Measurements from ENCODE around the gene CSF2RB. TPM values are rescaled to one million over a fixed set of nuclear protein-coding genes. Genes with fewer than 3 reads are reported as not detected.

CSF2RB gene
- total RNA-seq, 1 donor from 2014 or later, result under 0.01 TPM

DNA sequence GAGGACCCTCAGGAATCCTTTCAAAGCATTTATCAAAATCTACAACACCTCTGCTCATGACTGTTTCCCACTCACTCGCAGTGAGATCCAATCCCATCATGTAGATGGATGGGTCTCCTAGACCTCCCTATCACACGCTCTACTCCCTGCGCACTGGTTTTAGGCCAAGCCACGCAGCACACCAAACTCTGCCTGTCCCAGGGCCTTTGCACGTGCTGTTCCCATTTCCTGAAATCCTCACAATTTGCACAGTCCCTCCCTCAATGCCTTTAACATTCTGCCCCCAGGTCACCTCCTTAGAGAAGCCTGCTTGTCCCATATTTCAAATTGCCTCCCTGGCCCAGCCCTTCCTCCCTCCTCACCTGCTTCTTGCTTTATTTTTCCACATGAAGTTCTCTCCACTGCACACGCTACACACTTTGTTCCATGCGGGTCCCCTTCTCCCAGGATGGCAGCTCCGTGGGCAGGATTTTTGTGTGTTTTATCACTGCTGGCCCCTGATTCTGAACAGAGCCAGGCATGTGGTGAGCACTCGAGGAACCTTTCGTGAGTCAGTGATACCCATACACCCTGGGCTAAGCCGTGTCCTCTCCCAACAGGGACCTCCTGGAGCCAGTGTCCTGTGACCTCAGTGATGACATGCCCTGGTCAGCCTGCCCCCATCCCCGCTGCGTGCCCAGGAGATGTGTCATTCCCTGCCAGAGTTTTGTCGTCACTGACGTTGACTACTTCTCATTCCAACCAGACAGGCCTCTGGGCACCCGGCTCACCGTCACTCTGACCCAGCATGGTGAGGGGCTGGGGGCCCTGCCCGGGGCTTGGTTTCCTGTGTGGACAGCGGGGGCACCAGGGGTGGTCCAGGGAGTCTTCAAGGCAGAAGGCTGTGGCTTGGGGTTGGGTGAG lies 12.2 kb downstream of the CSF2RB start:
- no peak overlapping the region for H3K4me3 ChIP-seq (ENCODE audit: low read depth, low read length)
- TF ChIP-seq, protein P1, sequence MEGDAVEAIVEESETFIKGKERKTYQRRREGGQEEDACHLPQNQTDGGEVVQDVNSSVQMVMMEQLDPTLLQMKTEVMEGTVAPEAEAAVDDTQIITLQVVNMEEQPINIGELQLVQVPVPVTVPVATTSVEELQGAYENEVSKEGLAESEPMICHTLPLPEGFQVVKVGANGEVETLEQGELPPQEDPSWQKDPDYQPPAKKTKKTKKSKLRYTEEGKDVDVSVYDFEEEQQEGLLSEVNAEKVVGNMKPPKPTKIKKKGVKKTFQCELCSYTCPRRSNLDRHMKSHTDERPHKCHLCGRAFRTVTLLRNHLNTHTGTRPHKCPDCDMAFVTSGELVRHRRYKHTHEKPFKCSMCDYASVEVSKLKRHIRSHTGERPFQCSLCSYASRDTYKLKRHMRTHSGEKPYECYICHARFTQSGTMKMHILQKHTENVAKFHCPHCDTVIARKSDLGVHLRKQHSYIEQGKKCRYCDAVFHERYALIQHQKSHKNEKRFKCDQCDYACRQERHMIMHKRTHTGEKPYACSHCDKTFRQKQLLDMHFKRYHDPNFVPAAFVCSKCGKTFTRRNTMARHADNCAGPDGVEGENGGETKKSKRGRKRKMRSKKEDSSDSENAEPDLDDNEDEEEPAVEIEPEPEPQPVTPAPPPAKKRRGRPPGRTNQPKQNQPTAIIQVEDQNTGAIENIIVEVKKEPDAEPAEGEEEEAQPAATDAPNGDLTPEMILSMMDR (conservative IDR thresholded peaks at IDR 0.05; ENCODE audit: low read depth, low read length), result no peak
- no peak for DNase-seq (ENCODE audit: low read depth)

- TF ChIP-seq, protein P1 (conservative IDR thresholded peaks at IDR 0.05; ENCODE audit: low read depth, low read length), result no peak
- no peak for DNase-seq (ENCODE audit: low read depth)
- H3K4me3 ChIP-seq (ENCODE audit: low read depth, low read length), result no peak overlapping the region
Measured at GRCh38 chr22:36926309-36926708, 12.9 kb downstream of the CSF2RB start.

GRCh38 chr22:36926721-36927435 lies 13.4 kb downstream of the CSF2RB start:
- no peak for DNase-seq (ENCODE audit: low read depth)
- H3K4me3 ChIP-seq (ENCODE audit: low read depth, low read length), result no peak overlapping the region
- TF ChIP-seq, protein P1 (conservative IDR thresholded peaks at IDR 0.05; ENCODE audit: low read depth, low read length), result no peak

- no peak for DNase-seq (ENCODE audit: low read depth)
- TF ChIP-seq, protein P1 (conservative IDR thresholded peaks at IDR 0.05; ENCODE audit: low read depth, low read length), result no peak
- H3K4me3 ChIP-seq (ENCODE audit: low read depth, low read length), result no peak overlapping the region
Measured at GRCh38 chr22:36927671-36928070, 14.2 kb downstream of the CSF2RB start.

DNA sequence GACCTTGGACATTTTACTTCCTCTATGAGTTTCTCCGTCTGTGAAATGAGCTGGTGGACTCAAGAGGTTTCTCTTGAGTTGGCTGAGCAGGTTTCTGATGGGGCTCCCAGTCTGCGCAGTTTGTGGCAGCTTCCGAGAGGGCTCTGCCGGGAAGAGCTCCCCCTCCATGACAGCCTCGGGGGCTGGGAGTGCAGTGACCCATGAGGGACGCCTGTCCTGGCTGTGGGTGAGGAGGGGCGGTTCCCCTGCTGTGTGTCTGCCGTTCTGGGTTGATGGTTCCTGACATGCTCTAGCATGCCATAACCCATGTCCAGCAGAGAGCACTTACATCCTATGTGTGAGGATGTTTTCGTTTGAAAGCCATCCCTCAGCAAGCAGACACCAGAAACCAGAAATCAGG lies 14.8 kb downstream of the CSF2RB start:
- H3K4me3 ChIP-seq (ENCODE audit: low read depth, low read length), result no peak overlapping the region
- TF ChIP-seq, protein P1 (conservative IDR thresholded peaks at IDR 0.05; ENCODE audit: low read depth, low read length), result no peak
- no peak for DNase-seq (ENCODE audit: low read depth)

DNA sequence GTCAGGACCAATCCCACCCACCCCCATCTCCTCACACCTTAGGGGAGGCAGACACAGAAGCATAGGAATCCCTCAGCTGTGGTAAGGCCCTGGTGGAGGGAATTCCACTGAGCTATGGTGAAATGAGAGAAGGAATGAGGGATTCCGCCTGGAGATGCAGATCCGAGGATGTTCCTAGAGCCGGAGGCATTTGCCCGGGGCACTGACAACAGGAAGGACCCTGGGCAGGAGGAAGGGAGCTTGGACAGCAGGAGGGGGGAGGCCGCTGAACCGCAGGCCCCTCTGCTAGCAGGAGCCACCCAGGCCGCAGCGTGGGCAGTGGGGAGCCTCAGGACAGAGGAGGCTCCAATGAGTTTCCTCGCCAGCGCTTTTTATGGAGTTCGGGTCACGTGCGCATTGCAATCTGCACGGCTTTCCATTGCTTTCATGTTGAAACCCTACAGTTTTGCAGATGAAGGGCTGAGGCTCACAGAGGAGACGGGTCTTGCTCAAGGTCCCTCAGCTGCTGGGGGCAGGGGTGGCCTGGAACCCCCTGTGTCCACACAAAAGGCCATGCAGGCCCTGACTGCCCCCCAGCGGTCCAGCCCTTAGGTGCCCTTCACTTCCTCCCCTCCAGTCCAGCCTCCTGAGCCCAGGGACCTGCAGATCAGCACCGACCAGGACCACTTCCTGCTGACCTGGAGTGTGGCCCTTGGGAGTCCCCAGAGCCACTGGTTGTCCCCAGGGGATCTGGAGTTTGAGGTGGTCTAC lies 15.5 kb downstream of the CSF2RB start:
- H3K4me3 ChIP-seq (ENCODE audit: low read depth, low read length), result no peak overlapping the region
- DNase-seq (ENCODE audit: low read depth), result no peak
- TF ChIP-seq, protein P1 (conservative IDR thresholded peaks at IDR 0.05; ENCODE audit: low read depth, low read length), result no peak
